Cardiac fibroblast (primary cell): ENCODE measurements around the gene RELL2.

Experiments
- DNase-seq, 2 donors: peaks; one replicate each; pipeline versions ENCODE4 v3.0.0 to v3.0.0-alpha.2; 2010; ENCODE audit warnings: low read depth in 2 of 2
- H3K4me3 ChIP-seq, 2 donors: replicated peaks in 1 of 2; 1 replicate in 1 of 2; 2 replicates in 1 of 2; pipeline ENCODE4 v1.5.1; 2011; ENCODE audit warnings: low read depth in 2 of 2, low read length in 2 of 2, mild to moderate bottlenecking in 2 of 2, moderate library complexity in 1 of 2
- TF ChIP-seq, protein P1 (sequence below): IDR thresholded peaks from one replicate; pipeline ENCODE4 v1.5.1; 2011; ENCODE audit warnings: low read depth, mild to moderate bottlenecking, low read length, inconsistent platforms

RELL2 gene, protein sequence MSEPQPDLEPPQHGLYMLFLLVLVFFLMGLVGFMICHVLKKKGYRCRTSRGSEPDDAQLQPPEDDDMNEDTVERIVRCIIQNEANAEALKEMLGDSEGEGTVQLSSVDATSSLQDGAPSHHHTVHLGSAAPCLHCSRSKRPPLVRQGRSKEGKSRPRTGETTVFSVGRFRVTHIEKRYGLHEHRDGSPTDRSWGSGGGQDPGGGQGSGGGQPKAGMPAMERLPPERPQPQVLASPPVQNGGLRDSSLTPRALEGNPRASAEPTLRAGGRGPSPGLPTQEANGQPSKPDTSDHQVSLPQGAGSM

DNA sequence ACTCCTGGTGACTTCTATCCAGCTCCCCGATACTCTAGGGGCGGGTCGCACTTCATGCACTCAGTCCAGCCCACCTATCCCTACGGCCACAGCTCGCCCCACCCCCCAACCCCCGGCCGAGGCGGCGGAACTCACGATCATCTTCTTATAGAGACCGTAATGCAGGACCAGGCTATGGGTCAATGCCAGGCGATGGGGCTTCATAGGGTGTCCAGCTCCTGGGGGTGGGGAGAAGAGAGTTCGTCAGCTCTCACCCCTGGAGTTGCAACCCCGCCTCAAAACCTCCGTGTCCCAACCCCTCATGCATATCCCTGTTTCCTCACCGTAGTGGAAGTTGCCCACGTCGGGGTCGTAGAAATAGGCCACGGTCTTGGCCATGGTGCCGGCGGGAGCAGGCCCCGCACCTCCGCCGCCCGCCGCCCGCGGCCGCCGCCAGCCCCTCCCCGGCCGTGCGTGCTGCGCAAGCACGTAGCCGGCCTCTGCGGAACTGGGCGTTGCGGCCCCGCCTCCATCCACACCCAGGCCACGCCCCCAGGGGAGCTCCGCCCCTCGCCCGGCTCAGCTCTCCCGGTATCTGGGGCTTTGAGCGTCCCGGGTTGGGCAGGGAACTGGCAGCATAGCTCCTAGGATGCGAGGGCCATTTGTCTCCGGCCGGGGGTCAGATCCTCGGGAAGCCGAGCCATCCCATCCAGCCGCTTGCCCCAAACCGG, at the start of gene RELL2, which contains the start of gene HDAC3:
Gene RELL2, plus strand, starts transcription at position 585 of the 710 bp plus-strand sequence. CDS start 1,229 bp downstream, outside the sequence.
Gene HDAC3, minus strand, starts transcription at position 437 of the 710 bp plus-strand sequence. Its CDS starts 59 bp downstream, at position 378.
- DNase-seq = peak; percentile 88 to 93

DNA sequence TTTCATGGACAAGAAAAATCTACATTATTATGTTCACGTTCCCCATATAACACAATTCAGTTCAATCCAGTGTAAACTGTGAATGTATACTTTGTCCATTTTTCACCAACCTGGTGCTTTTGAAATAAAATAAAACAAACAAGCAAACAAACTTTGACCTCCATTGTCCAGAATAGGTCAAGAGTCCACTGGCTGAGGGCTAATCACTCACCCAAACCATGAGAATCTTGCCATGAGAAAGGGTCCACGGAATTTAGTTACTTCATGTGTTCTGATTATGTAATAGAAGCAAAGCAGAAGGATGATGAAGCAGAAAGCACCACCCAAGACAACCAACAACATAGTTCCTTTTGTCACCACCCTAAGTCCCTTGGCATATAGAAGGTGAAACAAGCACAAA, 46.7 kb upstream of the RELL2 start:
- DNase-seq = no peak
- H3K4me3 ChIP-seq = no peak overlapping the region
- TF ChIP-seq, protein P1, sequence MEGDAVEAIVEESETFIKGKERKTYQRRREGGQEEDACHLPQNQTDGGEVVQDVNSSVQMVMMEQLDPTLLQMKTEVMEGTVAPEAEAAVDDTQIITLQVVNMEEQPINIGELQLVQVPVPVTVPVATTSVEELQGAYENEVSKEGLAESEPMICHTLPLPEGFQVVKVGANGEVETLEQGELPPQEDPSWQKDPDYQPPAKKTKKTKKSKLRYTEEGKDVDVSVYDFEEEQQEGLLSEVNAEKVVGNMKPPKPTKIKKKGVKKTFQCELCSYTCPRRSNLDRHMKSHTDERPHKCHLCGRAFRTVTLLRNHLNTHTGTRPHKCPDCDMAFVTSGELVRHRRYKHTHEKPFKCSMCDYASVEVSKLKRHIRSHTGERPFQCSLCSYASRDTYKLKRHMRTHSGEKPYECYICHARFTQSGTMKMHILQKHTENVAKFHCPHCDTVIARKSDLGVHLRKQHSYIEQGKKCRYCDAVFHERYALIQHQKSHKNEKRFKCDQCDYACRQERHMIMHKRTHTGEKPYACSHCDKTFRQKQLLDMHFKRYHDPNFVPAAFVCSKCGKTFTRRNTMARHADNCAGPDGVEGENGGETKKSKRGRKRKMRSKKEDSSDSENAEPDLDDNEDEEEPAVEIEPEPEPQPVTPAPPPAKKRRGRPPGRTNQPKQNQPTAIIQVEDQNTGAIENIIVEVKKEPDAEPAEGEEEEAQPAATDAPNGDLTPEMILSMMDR = no peak

More for the DNA sequence above, at the start of gene RELL2, which contains the start of gene HDAC3:
- TF ChIP-seq, protein P1 = no peak
- peak within 1 kb of the TSS; percentile 90 to 95 for H3K4me3 ChIP-seq

DNA sequence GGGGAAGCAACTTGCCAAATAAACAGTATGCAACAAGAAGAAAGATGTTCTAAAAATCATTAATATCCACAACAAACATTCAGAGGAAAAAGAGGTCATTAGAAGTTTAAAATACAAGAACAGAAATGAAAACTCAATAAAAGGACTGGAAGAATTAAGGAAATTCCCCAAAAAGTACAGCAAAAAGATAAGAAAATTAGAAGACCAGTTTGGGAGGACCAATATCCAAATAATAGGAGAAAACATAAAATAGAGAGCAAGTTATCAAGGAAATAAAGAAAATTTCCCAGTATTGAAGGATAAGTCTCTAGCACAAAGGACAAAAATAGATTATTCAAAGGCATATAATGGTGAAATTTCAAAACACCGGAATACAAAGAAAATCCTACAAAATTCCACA, 39.9 kb upstream of the RELL2 start:
- TF ChIP-seq, protein P1 = no peak
- H3K4me3 ChIP-seq = no peak overlapping the region
- no peak for DNase-seq

DNA sequence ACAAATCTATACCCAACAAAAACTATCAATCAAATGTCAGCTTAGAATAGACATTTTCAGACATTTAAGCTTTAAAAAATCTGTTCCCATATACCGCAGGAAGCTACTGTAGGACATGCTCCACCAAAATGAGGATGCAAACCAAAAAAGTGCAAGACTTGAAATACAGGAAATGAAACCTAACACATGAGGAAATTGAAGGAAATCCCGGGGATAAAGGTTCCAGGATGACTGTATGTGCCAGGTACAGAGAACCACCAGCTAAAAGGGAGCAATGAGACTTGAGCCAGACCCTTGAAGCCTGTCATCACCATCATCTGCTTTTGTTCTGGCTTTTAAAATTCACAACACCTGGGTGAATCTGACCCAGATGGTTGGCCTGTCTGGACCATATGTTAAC, 39.4 kb upstream of the RELL2 start:
- TF ChIP-seq, protein P1 = no peak
- no peak overlapping the region for H3K4me3 ChIP-seq
- DNase-seq = no peak

DNA sequence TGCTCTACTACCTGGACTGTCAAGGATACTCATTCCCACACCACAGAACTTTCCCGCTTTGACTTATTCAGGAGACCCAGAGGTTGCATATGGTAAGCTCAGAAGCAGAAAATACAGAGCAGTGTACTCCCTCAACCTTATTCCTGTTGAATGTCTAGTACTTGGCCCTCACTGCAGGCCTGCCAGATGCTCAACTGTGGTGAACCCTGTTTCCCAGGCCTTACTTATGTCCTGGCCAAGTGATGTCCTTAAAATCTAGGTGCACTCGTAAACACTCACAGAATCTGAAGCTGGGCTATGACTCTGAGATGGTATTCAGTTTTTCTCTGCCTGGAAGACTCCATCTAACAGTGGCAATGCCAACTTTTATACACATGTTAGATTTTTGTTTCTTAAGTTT, 39.0 kb upstream of the RELL2 start:
- no peak overlapping the region for H3K4me3 ChIP-seq
- DNase-seq = no peak
- TF ChIP-seq, protein P1 = no peak

DNA sequence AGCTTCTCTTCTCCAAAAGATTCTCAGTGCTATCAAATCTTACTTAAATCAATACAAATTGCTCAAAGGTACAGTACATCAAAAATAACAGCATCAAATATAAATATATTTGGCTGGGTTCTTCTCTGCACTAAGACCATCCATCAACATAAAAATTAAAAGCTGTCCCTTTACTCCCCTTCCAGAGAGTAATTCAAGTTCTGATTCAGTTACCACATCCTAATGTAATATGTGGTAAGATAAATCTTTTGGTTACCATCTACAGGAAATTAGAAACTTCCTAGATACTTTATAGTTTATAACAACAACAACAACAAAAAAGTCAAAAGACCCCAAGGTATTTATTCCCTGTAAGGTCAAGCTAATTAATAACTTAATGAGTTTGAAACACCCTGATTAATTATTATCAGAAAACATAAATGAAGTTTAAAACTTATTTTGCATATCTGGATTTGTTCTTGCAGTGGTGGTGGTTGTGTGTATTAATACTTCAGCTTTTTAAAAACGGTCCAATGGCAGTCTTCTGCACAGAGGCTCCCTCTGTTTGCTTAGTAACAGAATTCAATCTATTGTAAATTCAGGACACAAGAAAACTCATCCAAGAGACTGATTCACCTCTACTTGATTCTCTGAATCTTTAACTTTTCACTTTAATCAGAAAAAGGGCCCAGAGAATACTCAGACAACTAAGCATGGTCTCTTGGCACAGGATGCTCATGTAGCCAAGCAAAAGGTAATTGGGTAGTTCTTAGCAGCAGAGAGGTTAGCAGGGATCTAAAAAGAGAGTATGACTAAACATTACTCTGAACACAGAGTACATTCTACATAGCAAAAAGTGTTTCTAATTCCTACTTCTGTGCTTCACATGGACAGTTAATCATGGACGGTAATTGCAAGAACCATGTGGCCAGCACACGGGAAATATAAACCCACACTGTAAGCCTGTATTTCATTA, 38.1 kb upstream of the RELL2 start:
- TF ChIP-seq, protein P1 = no peak
- DNase-seq = peak in 1 of 2 donors; percentile 67
- H3K4me3 ChIP-seq = no peak overlapping the region
